Osteocyte (in vitro differentiated cells): ENCODE data around the gene PLD5. TPM values are rescaled to one million over a fixed set of nuclear protein-coding genes. Genes with fewer than 3 reads are reported as not detected.
"Not testable (repeated sequence)": the region's sequence is repeated elsewhere in the genome, so short reads cannot be mapped to it uniquely, and the experiment has no call there.

ENCODE experiments used
- DNase-seq: peaks from one replicate; pipeline ENCODE4 v3.0.0; 2021; ENCODE audit warnings: mixed read lengths; ENCODE audit not compliant: unreplicated experiment; ENCODE audit errors: extremely low spot score
- H3K27ac Mint-ChIP-seq: one replicate; pipeline ENCODE4 v1.8.0; 2021; ENCODE audit warnings: mild to moderate bottlenecking, mixed read lengths; ENCODE audit not compliant: unreplicated experiment
- H3K27me3 Mint-ChIP-seq: one replicate; pipeline ENCODE4 v1.8.0; 2021; ENCODE audit warnings: mixed read lengths; ENCODE audit not compliant: unreplicated experiment
- H3K36me3 Mint-ChIP-seq: one replicate; pipeline ENCODE4 v1.8.0; 2021; ENCODE audit warnings: mixed read lengths; ENCODE audit not compliant: unreplicated experiment
- H3K4me1 Mint-ChIP-seq: one replicate; pipeline ENCODE4 v1.8.0; 2021; ENCODE audit warnings: mixed read lengths; ENCODE audit not compliant: unreplicated experiment
- H3K4me3 Mint-ChIP-seq: one replicate; pipeline ENCODE4 v1.8.0; 2021; ENCODE audit warnings: mild to moderate bottlenecking, moderate library complexity, mixed read lengths; ENCODE audit not compliant: unreplicated experiment
- H3K9me3 Mint-ChIP-seq: one replicate; pipeline ENCODE4 v1.8.0; 2021; ENCODE audit warnings: mixed read lengths; ENCODE audit not compliant: unreplicated experiment
- total RNA-seq: library from RNA; stranded (reverse); gene quantifications from 2 replicates; pipeline ENCODE4 v1.2.1, GENCODE V29; 2021
- TF ChIP-seq, protein P1 (sequence below): fragments of 200-600 bp; sonication (generic); IDR thresholded peaks from 2 replicates; pipeline ENCODE4 v1.5.0; 2021; ENCODE audit warnings: antibody characterized with exemption, mild to moderate bottlenecking, moderate library complexity

The PLD5 gene
- total RNA-seq, 1 donor from 2014 or later = not detected

DNA sequence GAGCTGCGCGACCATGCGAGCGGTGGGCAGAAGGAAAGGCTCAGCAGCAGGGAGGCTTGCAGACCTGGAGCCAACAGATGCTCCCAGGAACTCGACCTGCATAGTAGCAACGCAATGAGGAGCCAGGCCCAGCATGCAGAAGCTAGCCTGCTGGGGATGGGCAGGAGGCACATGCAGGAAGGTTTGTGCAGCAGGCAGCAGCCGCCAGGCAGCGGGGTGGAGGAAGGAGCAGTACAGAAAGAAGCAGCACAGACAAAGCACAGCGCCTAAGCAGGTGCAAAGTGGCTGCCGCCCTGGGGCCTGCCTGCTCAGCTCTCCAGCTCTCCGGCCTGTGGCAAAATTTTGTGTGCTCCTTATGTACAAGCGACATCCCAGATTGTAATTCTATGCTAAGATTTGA, 312.1 kb downstream of the PLD5 start:
- no peak overlapping the region for H3K4me3 Mint-ChIP-seq
- TF ChIP-seq, protein P1, sequence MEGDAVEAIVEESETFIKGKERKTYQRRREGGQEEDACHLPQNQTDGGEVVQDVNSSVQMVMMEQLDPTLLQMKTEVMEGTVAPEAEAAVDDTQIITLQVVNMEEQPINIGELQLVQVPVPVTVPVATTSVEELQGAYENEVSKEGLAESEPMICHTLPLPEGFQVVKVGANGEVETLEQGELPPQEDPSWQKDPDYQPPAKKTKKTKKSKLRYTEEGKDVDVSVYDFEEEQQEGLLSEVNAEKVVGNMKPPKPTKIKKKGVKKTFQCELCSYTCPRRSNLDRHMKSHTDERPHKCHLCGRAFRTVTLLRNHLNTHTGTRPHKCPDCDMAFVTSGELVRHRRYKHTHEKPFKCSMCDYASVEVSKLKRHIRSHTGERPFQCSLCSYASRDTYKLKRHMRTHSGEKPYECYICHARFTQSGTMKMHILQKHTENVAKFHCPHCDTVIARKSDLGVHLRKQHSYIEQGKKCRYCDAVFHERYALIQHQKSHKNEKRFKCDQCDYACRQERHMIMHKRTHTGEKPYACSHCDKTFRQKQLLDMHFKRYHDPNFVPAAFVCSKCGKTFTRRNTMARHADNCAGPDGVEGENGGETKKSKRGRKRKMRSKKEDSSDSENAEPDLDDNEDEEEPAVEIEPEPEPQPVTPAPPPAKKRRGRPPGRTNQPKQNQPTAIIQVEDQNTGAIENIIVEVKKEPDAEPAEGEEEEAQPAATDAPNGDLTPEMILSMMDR = no peak
- DNase-seq = no peak
- no peaks in the 10 kb centered on the region for H3K27me3 Mint-ChIP-seq
- no peaks in the 10 kb centered on the region for H3K36me3 Mint-ChIP-seq
- no peaks in the 10 kb centered on the region for H3K4me1 Mint-ChIP-seq
- no peak overlapping the region for H3K27ac Mint-ChIP-seq
- peaks cover 12% of the 10 kb centered on the region for H3K9me3 Mint-ChIP-seq

DNA sequence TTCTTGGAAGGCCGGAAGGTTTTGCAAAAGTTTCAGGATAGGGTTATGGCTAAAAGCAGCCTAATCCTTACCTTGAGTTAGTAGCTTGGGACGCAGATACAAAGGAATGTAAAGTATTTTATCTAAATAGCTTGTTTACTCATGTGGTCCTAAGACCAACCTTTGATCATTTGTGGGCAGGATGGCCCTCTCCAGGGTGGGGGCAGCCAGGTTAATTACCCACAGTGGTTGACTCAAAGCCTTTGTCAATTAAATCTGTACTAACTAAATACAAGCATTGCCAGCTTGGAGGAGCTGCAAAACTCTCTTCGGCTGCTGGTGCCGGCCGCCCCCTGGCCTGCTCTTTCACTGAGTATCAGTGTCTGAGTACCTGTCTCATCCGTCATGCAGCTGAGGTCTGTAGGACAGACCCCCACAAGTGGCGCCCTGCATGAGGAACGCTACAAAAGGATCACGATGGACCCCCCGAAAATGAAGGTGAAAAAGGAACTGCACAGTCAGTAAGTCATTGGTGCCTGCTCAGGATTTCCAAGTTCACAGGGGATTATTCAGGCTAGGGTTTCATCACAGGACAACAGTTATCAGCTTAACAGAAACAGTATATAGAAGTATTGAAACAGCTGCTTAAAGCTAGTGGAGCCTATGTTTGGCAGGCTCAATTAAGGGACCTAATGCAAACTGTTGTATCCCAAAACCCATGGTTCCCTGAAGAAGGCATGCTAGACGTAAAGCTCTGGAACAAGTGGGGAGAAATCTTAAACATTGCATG, 313.1 kb downstream of the PLD5 start:
- no peak overlapping the region for H3K27ac Mint-ChIP-seq
- H3K36me3 Mint-ChIP-seq = no peaks in the 10 kb centered on the region
- peaks cover 16% of the 10 kb centered on the region for H3K9me3 Mint-ChIP-seq
- no peaks in the 10 kb centered on the region for H3K4me1 Mint-ChIP-seq
- no peak overlapping the region for H3K4me3 Mint-ChIP-seq
- no peaks in the 10 kb centered on the region for H3K27me3 Mint-ChIP-seq
- TF ChIP-seq, protein P1 = no peak
- no peak for DNase-seq

GRCh38 chr1:242210316-242210715, 314.2 kb downstream of the PLD5 start:
- peaks cover 11% of the 10 kb centered on the region for H3K9me3 Mint-ChIP-seq
- DNase-seq, H3K27ac Mint-ChIP-seq, H3K27me3 Mint-ChIP-seq, H3K4me1 Mint-ChIP-seq, H3K36me3 Mint-ChIP-seq, H3K4me3 Mint-ChIP-seq: not testable (repeated sequence)

DNA sequence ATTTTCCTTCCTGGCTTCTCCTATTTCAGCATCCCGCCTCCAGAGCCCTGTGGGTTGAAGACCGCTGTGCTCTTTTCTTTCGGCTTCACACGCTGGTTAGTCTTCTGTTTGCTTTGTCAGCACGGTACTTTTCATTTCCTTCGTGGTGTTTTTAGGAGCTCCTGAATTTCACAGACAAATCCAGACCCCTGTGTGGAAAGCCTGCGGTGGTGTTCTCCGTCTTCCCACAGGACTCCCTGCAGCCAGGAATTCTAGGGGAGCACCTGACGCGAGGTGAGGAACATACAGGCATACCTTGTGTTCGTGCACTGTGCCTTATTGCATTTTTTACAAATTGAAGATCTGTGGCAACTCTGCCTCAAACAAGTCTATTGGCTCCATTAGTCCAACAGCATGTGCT, 315.4 kb downstream of the PLD5 start:
- no peak for DNase-seq
- TF ChIP-seq, protein P1 = no peak
- Mint-ChIP-seq H3K4me3 (no peak overlapping the region), H3K4me1 (no peaks in the 10 kb centered on the region), H3K27ac (no peak overlapping the region), H3K9me3 (peaks cover 7% of the 10 kb centered on the region), H3K36me3 (no peaks in the 10 kb centered on the region), H3K27me3 (no peaks in the 10 kb centered on the region)

GRCh38 chr1:242208021-242208420, 316.5 kb downstream of the PLD5 start:
- H3K9me3 Mint-ChIP-seq = peaks cover 4% of the 10 kb centered on the region
- H3K27ac Mint-ChIP-seq = no peak overlapping the region
- no peak for DNase-seq
- H3K4me1 Mint-ChIP-seq = no peaks in the 10 kb centered on the region
- TF ChIP-seq, protein P1 = no peak
- H3K27me3 Mint-ChIP-seq = no peaks in the 10 kb centered on the region
- no peaks in the 10 kb centered on the region for H3K36me3 Mint-ChIP-seq
- H3K4me3 Mint-ChIP-seq = no peak overlapping the region
